Measurements from ENCODE around the gene SDHB. TPM values are rescaled to one million over a fixed set of nuclear protein-coding genes. Genes with fewer than 3 reads are reported as not detected.
A peak's percentile ranks its signal among the peaks of the same experiment; 100 is the strongest.

Gene SDHB
- total and polyA plus RNA-seq, 2 of the 13 experiments (the other 11 are each of a cell fraction or from before 2014, with no cell fraction given): 136 to 142 TPM

- TF ChIP-seq E2F5 (CRISPR knock-in tag; conservative IDR thresholded peaks at IDR 0.05): 0 out of 2 replicates have a peak, but pooled peaks have one; percentile 38
- peak; percentile 66; the same call in 1 of the 2 replicates for TF ChIP-seq MYC (CRISPR knock-in tag; IDR thresholded peaks at IDR 0.05; ENCODE audit: borderline replicate concordance)
- no peak for TF ChIP-seq CEBPB (IDR thresholded peaks at IDR 0.05; ENCODE audit: borderline replicate concordance, low read depth, low read length)
- 0 out of 2 replicates have a peak, but pooled peaks have one; percentile 14 for TF ChIP-seq HNF1B (CRISPR knock-in tag; IDR thresholded peaks at IDR 0.05)
- peak; percentile 51; the same call in 1 of the 2 replicates for TF ChIP-seq UBTF (CRISPR knock-in tag; IDR thresholded peaks at IDR 0.05)
- TF ChIP-seq POGZ (CRISPR knock-in tag; IDR thresholded peaks at IDR 0.05): peak; percentile 43
- peak; percentile 34; the same call in 1 of the 2 replicates for TF ChIP-seq RARA (CRISPR knock-in tag; IDR thresholded peaks at IDR 0.05)
- no peak for TF ChIP-seq CHCHD3 (CRISPR knock-in tag; IDR thresholded peaks at IDR 0.05)
- peak; percentile 87 for TF ChIP-seq ZFP36L1 (CRISPR knock-in tag; IDR thresholded peaks at IDR 0.05)
- peak; percentile 79 for TF ChIP-seq KDM5A (IDR thresholded peaks at IDR 0.05; ENCODE audit: borderline replicate concordance, low read length)
- peak; percentile 57 to 85; a peak in 3 of 4 replicates for TF ChIP-seq POLR2A (IDR thresholded peaks at IDR 0.05; ENCODE audit: insufficient read depth in 1 of 2, low read depth in 2 of 2, low read length in 2 of 2)
- no peak for TF ChIP-seq PAWR (CRISPR knock-in tag; IDR thresholded peaks at IDR 0.05; ENCODE audit: borderline replicate concordance)
- TF ChIP-seq ZFP36 (IDR thresholded peaks at IDR 0.05; ENCODE audit: borderline replicate concordance, low read depth, low read length, partially characterized antibody): no peak
- TF ChIP-seq ZNF589 (CRISPR knock-in tag; conservative IDR thresholded peaks at IDR 0.05): 0 out of 2 replicates have a peak, but pooled peaks have one; percentile 34
- no peak for TF ChIP-seq SSRP1 (CRISPR knock-in tag; IDR thresholded peaks at IDR 0.05)
- peak; percentile 79 for TF ChIP-seq ZNF331 (CRISPR knock-in tag; IDR thresholded peaks at IDR 0.05)
- TF ChIP-seq ZC3H13 (CRISPR knock-in tag; IDR thresholded peaks at IDR 0.05): no peak
- TF ChIP-seq RNF219 (CRISPR knock-in tag; IDR thresholded peaks at IDR 0.05): no peak
Observed at GRCh38 chr1:17053685-17054410, at the start of gene SDHB (continued).

Measured in HepG2 (cell line).